Measurements from ENCODE around the gene FBXO41. TPM values are rescaled to one million over a fixed set of nuclear protein-coding genes. Genes with fewer than 3 reads are reported as not detected.

Gene FBXO41
- total and polyA plus RNA-seq, 7 donors, result under 0.01 to 4.4 (median 1.9) TPM

GRCh38 chr2:73205611-73206010 lies 78.7 kb downstream of the FBXO41 start:
- Histone ChIP-seq H3K4me3 (no peak overlapping the region), H3K36me3 (no peaks in the 10 kb centered on the region), H3K27me3 (peaks cover 18 to 55% (median 45%) of the 10 kb centered on the region in 3 donors), H3K9me3 (no peaks in the 10 kb centered on the region), H3K27ac (no peak overlapping the region), H3K4me1 (peaks cover 0 to 19% (median 16%) of the 10 kb centered on the region in 4 donors)
- intact Hi-C loops (cut with DNase I), result no loop called here
- DNase-seq, result no peak
- WGBS, 2 donors, result 88 to 93% methylated on average over 6 of the region's 6 CpGs
- TF ChIP-seq EP300 (IDR thresholded peaks at IDR 0.05) (no peak), POLR2A (IDR thresholded peaks at IDR 0.05) (no peak), POLR2AphosphoS5 (IDR thresholded peaks at IDR 0.05) (no peak)
- TF ChIP-seq, protein P1, sequence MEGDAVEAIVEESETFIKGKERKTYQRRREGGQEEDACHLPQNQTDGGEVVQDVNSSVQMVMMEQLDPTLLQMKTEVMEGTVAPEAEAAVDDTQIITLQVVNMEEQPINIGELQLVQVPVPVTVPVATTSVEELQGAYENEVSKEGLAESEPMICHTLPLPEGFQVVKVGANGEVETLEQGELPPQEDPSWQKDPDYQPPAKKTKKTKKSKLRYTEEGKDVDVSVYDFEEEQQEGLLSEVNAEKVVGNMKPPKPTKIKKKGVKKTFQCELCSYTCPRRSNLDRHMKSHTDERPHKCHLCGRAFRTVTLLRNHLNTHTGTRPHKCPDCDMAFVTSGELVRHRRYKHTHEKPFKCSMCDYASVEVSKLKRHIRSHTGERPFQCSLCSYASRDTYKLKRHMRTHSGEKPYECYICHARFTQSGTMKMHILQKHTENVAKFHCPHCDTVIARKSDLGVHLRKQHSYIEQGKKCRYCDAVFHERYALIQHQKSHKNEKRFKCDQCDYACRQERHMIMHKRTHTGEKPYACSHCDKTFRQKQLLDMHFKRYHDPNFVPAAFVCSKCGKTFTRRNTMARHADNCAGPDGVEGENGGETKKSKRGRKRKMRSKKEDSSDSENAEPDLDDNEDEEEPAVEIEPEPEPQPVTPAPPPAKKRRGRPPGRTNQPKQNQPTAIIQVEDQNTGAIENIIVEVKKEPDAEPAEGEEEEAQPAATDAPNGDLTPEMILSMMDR (IDR thresholded peaks at IDR 0.05), result no peak

Small RNA genes lying within 50 kb of the gene (small RNA-seq; reads per million reads assigned to genes)
- gene RNU6-111P, result 0 reads per million in 3 donors

Other genes starting within 250 kb of the FBXO41 start
- 10 to 100 TPM in 2 of 4 donors, 1 to 10 TPM in 2; 6.7 to 27.1 (median 10.4) TPM for gene SFXN5, start 212.8 kb downstream of the FBXO41 start, total RNA-seq
- 10 to 100 TPM in 2 of 3 donors, 1 to 10 TPM in 1; 5.4 to 15.3 (median 12.4) TPM for gene SFXN5, start 212.8 kb downstream of the FBXO41 start, polyA plus RNA-seq
- gene RAB11FIP5, start 171.5 kb downstream of the FBXO41 start, total RNA-seq, result 10 to 100 TPM; 13.9 to 24.4 (median 19.4) TPM
- gene RAB11FIP5, start 171.5 kb downstream of the FBXO41 start, polyA plus RNA-seq, result 10 to 100 TPM in 2 of 3 donors, 1 to 10 TPM in 1; 9.6 to 13.2 (median 12.8) TPM
- not detected for gene NOTO, start 81.9 kb downstream of the FBXO41 start, total RNA-seq
- gene NOTO, start 81.9 kb downstream of the FBXO41 start, polyA plus RNA-seq, result not detected
- gene SMYD5, start 70.2 kb downstream of the FBXO41 start, total RNA-seq, result 10 to 100 TPM in 1 of 4 donors, 1 to 10 TPM in 3; 6.9 to 12.4 (median 7.9) TPM
- 10 to 100 TPM in 1 of 3 donors, 1 to 10 TPM in 2; 5.3 to 18.2 (median 7.8) TPM for gene SMYD5, start 70.2 kb downstream of the FBXO41 start, polyA plus RNA-seq
- 10 to 100 TPM; 27.7 to 68.1 (median 38.6) TPM for gene PRADC1, start 51.2 kb downstream of the FBXO41 start, total RNA-seq
- 10 to 100 TPM; 30.3 to 57.1 (median 55.9) TPM for gene PRADC1, start 51.2 kb downstream of the FBXO41 start, polyA plus RNA-seq
- 100 to 1,000 TPM; 173 to 197 (median 188) TPM for gene CCT7, start 50.2 kb downstream of the FBXO41 start, total RNA-seq
- 100 to 1,000 TPM; 121 to 173 (median 148) TPM for gene CCT7, start 50.2 kb downstream of the FBXO41 start, polyA plus RNA-seq
- gene EGR4, start 9.1 kb upstream of the FBXO41 start, total RNA-seq, result under 1 TPM in 1 of 4 donors, not detected in 3; 0.14 TPM
- under 1 TPM in 1 of 3 donors, not detected in 2; 0.07 TPM for gene EGR4, start 9.1 kb upstream of the FBXO41 start, polyA plus RNA-seq
- 10 to 100 TPM; 29.3 to 47.6 (median 34.1) TPM for gene ALMS1, start 101.4 kb upstream of the FBXO41 start, total RNA-seq
- gene ALMS1, start 101.4 kb upstream of the FBXO41 start, polyA plus RNA-seq, result 1 to 10 TPM; 3.5 to 8.6 (median 5.4) TPM